GM20000 (cell line): ENCODE results near the gene CALCR.

Source experiments
- DNase-seq: peaks from one replicate; pipeline ENCODE4 v3.0.0; 2012; ENCODE audit warnings: low spot score
- CTCF ChIP-seq: IDR thresholded peaks from 2 replicates; pipeline ENCODE4 v1.5.1; 2012; ENCODE audit warnings: mild to moderate bottlenecking, control low read depth; ENCODE audit errors: extremely low read depth, missing control alignments

Gene CALCR

GRCh38 chr7:93435791-93436190 lies 138.7 kb downstream of the CALCR start:
- DNase-seq, result no peak
- no peak for TF ChIP-seq CTCF

- no peak for TF ChIP-seq CTCF
- no peak for DNase-seq
Observed at GRCh38 chr7:93432130-93432529, 142.4 kb downstream of the CALCR start.

GRCh38 chr7:93430917-93431588 lies 143.5 kb downstream of the CALCR start:
- TF ChIP-seq CTCF, result no peak
- DNase-seq, result no peak

GRCh38 chr7:93429563-93429962 lies 145.0 kb downstream of the CALCR start:
- TF ChIP-seq CTCF, result no peak
- no peak for DNase-seq

- no peak for TF ChIP-seq CTCF
- no peak for DNase-seq
Observed at GRCh38 chr7:93427107-93427506, 147.4 kb downstream of the CALCR start.

- no peak for TF ChIP-seq CTCF
- DNase-seq, result no peak
Observed at GRCh38 chr7:93426155-93426696, 148.3 kb downstream of the CALCR start.

GRCh38 chr7:93414574-93414973 lies 159.9 kb downstream of the CALCR start:
- no peak for TF ChIP-seq CTCF
- no peak for DNase-seq
